Measurements from ENCODE around the gene NMUR1. TPM values are rescaled to one million over a fixed set of nuclear protein-coding genes. Genes with fewer than 3 reads are reported as not detected.

NMUR1 gene
- total and polyA plus RNA-seq, 8 donors, result 0.38 to 1.1 (median 0.66) TPM

DNA sequence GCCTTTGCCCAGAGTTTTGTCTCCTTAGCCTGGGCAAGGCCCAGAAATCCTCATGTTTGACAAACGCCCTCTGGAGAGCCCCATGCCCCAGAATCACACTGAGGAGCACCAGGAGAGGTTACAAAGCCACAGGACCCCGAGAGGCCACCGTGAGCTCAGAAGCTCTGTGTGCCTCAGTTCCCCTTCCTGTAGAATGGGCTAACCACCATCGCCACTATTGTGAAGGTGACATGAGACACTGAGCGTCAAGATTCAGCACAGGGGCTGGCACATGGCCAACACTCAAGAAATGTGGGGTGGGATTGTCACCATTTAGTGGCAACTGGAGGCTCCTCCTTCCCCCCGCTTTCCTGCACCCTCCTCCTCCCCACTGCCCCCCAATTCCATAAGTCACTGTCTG is 1.2 kb upstream of the NMUR1 start:
- TF ChIP-seq, protein P1, sequence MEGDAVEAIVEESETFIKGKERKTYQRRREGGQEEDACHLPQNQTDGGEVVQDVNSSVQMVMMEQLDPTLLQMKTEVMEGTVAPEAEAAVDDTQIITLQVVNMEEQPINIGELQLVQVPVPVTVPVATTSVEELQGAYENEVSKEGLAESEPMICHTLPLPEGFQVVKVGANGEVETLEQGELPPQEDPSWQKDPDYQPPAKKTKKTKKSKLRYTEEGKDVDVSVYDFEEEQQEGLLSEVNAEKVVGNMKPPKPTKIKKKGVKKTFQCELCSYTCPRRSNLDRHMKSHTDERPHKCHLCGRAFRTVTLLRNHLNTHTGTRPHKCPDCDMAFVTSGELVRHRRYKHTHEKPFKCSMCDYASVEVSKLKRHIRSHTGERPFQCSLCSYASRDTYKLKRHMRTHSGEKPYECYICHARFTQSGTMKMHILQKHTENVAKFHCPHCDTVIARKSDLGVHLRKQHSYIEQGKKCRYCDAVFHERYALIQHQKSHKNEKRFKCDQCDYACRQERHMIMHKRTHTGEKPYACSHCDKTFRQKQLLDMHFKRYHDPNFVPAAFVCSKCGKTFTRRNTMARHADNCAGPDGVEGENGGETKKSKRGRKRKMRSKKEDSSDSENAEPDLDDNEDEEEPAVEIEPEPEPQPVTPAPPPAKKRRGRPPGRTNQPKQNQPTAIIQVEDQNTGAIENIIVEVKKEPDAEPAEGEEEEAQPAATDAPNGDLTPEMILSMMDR (IDR thresholded peaks at IDR 0.05), result no peak
- no peak for ATAC-seq
- peaks cover 5 to 23% of the 10 kb centered on the region in 2 donors for H3K4me1 ChIP-seq
- H3K4me3 ChIP-seq, result no peak overlapping the region
- no peaks in the 10 kb centered on the region for H3K36me3 ChIP-seq
- no peaks in the 10 kb centered on the region for H3K9me3 ChIP-seq
- intact Hi-C loops (cut with DNase I), result no loop called here
- DNase-seq, result no peak
- peaks cover 6 to 41% of the 10 kb centered on the region in 2 donors for H3K27me3 ChIP-seq
- no peak overlapping the region for H3K27ac ChIP-seq

DNA sequence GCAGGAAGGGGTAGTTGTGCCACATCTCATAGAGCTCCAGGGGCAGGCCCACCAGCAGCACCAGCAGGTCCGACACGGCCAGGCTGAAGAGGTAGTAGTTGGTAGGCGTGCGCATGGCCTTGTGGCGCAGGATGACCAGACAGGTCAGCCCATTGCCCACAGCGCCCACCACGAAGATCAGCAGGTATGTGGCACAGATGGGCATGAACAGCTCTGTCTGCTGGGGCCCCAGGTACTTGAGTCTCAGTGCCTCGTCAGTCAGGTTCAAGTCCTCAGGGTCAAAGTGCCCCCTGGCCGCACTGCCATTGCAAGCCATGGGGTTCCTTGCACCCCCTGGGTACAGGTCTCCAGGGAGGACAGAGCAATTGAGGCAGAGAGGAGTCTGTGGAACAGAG is 1.6 kb downstream of the NMUR1 start:
- no peak overlapping the region for H3K27ac ChIP-seq
- intact Hi-C loops (cut with DNase I), result no loop called here

DNA sequence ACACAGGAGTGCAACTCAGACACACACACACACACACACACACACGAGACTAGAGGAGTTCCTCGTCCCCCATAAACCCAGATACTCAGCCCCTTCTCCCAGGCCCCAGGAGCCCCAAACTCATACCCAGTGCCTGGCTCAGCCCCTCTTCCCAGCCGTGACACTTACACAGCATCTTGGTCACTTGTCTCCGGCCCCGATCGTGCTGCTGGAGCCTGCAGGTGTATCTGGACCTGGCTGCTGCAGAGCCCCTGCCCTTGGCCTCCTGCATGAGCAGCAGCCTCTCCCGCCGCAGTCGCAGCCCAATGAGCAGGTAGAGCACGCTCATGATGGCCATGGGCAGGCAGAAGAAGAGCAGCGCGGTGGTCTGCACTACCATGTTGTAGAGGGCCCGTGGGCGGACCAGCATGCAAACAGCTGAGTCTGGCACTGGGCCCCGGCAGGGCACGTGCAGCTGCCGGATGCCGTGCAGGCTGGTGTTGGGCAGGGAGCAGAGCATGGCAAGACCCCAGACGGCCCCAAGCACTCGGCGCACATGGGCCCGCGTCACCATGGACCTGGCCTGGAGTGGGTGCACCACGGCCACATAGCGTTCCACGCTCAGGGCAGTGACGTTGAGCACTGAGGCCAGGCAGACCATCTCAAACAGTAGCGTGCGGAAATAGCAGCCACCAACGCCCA is 2.1 kb downstream of the NMUR1 start:
- Histone ChIP-seq H3K4me1 (peaks cover 8 to 40% of the 10 kb centered on the region in 2 donors), H3K4me3 (no peak overlapping the region), H3K9me3 (no peaks in the 10 kb centered on the region), H3K36me3 (no peaks in the 10 kb centered on the region), H3K27me3 (peaks cover 6 to 37% of the 10 kb centered on the region in 2 donors), H3K27ac (no peak overlapping the region)
- DNase-seq (no peak), ATAC-seq (no peak)
- TF ChIP-seq, protein P1 (IDR thresholded peaks at IDR 0.05), result no peak
- intact Hi-C loops (cut with DNase I), result no loop called here

More for the DNA sequence above, 1.6 kb downstream of the NMUR1 start:
- TF ChIP-seq, protein P1 (IDR thresholded peaks at IDR 0.05), result no peak
- no peak overlapping the region for H3K4me3 ChIP-seq
- ATAC-seq (no peak), DNase-seq (no peak)
- H3K9me3 ChIP-seq, result no peaks in the 10 kb centered on the region
- H3K36me3 ChIP-seq, result no peaks in the 10 kb centered on the region
- peaks cover 6 to 38% of the 10 kb centered on the region in 2 donors for H3K27me3 ChIP-seq
- peaks cover 8 to 35% of the 10 kb centered on the region in 2 donors for H3K4me1 ChIP-seq

DNA sequence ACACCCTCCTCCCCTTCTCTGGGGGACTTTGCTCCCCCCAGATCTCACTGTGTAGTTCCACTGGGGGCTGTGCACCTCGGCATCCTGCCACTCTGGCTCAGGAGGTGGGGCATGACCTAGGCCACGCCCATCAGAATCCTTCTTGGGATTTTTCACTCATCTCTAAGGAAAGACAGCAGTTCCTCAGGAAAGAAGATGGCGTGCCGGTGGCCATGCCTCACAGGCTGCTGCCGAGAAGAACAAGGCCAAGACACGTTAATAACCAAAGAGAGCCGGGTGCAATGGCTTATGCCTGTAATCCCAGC is 3.2 kb downstream of the NMUR1 start:
- TF ChIP-seq, protein P1 (IDR thresholded peaks at IDR 0.05), result no peak
- H3K27ac ChIP-seq, result no peak overlapping the region
- DNase-seq, result no peak
- no peaks in the 10 kb centered on the region for H3K36me3 ChIP-seq
- H3K4me3 ChIP-seq, result no peak overlapping the region
- peaks cover 6 to 37% of the 10 kb centered on the region in 2 donors for H3K27me3 ChIP-seq
- no peak for ATAC-seq
- H3K9me3 ChIP-seq, result no peaks in the 10 kb centered on the region
- intact Hi-C loops (cut with DNase I), result no loop called here
- H3K4me1 ChIP-seq, result peaks cover 8 to 43% of the 10 kb centered on the region in 2 donors

DNA sequence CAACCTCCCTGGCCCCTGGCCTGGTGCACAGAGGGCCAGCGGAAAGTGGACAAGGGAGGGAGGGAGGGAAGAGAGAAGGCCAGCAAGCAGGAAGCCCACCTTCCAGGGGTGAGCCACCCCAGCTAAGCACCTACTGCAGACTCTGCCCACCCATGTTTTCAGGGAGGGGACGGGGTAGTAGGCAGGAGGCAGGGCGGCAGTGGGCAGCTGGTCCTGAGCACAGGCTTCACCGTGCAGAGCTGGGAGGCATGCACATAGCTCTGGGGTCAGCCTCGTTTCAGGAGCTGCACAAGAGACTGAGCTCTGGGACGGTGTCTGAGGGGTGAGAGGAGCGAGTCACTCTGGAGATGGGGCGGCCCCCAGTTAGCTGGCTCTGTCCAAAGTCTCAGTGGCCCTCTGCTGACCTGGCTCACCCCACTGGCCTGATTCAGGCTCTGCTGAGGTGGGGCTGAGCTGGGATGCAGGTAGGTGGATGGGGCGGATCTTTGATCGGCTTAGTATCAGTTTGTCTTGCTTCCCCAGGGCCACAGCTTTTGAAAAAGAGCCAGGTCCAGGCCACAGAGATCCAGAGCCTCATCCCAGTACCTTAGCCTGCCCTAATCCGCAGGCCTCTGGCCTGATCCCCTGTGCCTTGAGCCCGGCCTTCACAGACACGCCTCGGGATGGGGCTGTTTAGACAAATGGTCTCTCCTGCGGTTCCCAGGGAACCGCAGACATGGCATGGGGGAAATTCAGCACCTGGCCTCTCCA is 3.7 kb downstream of the NMUR1 start:
- DNase-seq (no peak), ATAC-seq (no peak)
- H3K9me3 ChIP-seq, result no peaks in the 10 kb centered on the region
- TF ChIP-seq, protein P1 (IDR thresholded peaks at IDR 0.05), result no peak
- no peak overlapping the region for H3K4me3 ChIP-seq
- peaks cover 8 to 40% of the 10 kb centered on the region in 2 donors for H3K4me1 ChIP-seq
- intact Hi-C loops (cut with DNase I), result no loop called here
- H3K27me3 ChIP-seq, result peaks cover 6 to 36% of the 10 kb centered on the region in 2 donors
- H3K36me3 ChIP-seq, result no peaks in the 10 kb centered on the region
- no peak overlapping the region for H3K27ac ChIP-seq
